GM12892 (cell line): ENCODE data around the gene RHBDL3.

Experiments
- DNase-seq: peaks from one replicate; pipeline ENCODE4 v3.0.0; 2011; ENCODE audit not compliant: insufficient read length
- FAIRE-seq: peaks from 2 replicates; lab custom pipeline; 2011; peaks lifted over from hg19 to GRCh38; lab: Jason Lieb, UNC
- POLR2A ChIP-seq: IDR thresholded peaks from 2 replicates; pipeline ENCODE4 v1.6.1; 2011; ENCODE audit warnings: low read depth, low read length, control low read depth
- POLR2AphosphoS5 ChIP-seq: IDR thresholded peaks from 2 replicates; pipeline ENCODE4 v1.6.1; 2011; ENCODE audit warnings: low read depth, low read length, control low read depth
- TAF1 ChIP-seq: IDR thresholded peaks from 2 replicates; pipeline ENCODE4 v1.6.1; 2011; ENCODE audit warnings: low read depth, mild to moderate bottlenecking, control low read depth, low read length, borderline replicate concordance

Gene RHBDL3

GRCh38 chr17:32269377-32269776 lies 3.7 kb downstream of the RHBDL3 start:
- DNase-seq (no peak), FAIRE-seq (no peak)
- no peak for TF ChIP-seq TAF1
- no peak for TF ChIP-seq POLR2A
- TF ChIP-seq POLR2AphosphoS5: no peak

GRCh38 chr17:32271844-32272243 lies 6.2 kb downstream of the RHBDL3 start:
- TF ChIP-seq POLR2AphosphoS5: no peak
- TF ChIP-seq POLR2A: no peak
- no peak for TF ChIP-seq TAF1
- FAIRE-seq (no peak), DNase-seq (no peak)

GRCh38 chr17:32274101-32274500 lies 8.5 kb downstream of the RHBDL3 start:
- TF ChIP-seq TAF1 (no peak), POLR2AphosphoS5 (no peak), POLR2A (no peak)
- FAIRE-seq (no peak), DNase-seq (no peak)

- TF ChIP-seq POLR2AphosphoS5 (no peak), POLR2A (no peak)
- FAIRE-seq: no peak
- DNase-seq: no peak
Measured at GRCh38 chr17:32274643-32275042, 9.0 kb downstream of the RHBDL3 start.

GRCh38 chr17:32275060-32276042 lies 9.7 kb downstream of the RHBDL3 start:
- DNase-seq: no peak
- no peak for FAIRE-seq

GRCh38 chr17:32276171-32276601 lies 10.6 kb downstream of the RHBDL3 start:
- DNase-seq: no peak
- FAIRE-seq: peak; percentile 77
- TF ChIP-seq POLR2A (no peak), TAF1 (no peak), POLR2AphosphoS5 (no peak)

More at GRCh38 chr17:32275060-32276042, 9.7 kb downstream of the RHBDL3 start:
- TF ChIP-seq TAF1: no peak
- TF ChIP-seq POLR2AphosphoS5: no peak
- TF ChIP-seq POLR2A: no peak

GRCh38 chr17:32277284-32277683 lies 11.7 kb downstream of the RHBDL3 start:
- TF ChIP-seq TAF1: no peak
- TF ChIP-seq POLR2A: no peak
- no peak for TF ChIP-seq POLR2AphosphoS5
- DNase-seq (no peak), FAIRE-seq (no peak)

GRCh38 chr17:32278815-32279214 lies 13.2 kb downstream of the RHBDL3 start:
- TF ChIP-seq POLR2AphosphoS5: no peak
- TF ChIP-seq POLR2A: no peak
- TF ChIP-seq TAF1: no peak
- FAIRE-seq: no peak
- no peak for DNase-seq

- FAIRE-seq (no peak), DNase-seq (no peak)
- TF ChIP-seq TAF1 (no peak), POLR2AphosphoS5 (no peak), POLR2A (no peak)
Measured at GRCh38 chr17:32279891-32280716, 14.5 kb downstream of the RHBDL3 start.

- DNase-seq (no peak), FAIRE-seq (no peak)
- TF ChIP-seq POLR2AphosphoS5 (no peak), TAF1 (no peak), POLR2A (no peak)
Measured at GRCh38 chr17:32281011-32281451, 15.4 kb downstream of the RHBDL3 start.

GRCh38 chr17:32283745-32284201 lies 18.1 kb downstream of the RHBDL3 start:
- no peak for TF ChIP-seq TAF1
- no peak for TF ChIP-seq POLR2AphosphoS5
- TF ChIP-seq POLR2A: no peak
- DNase-seq (peak; percentile 40), FAIRE-seq (no peak)

GRCh38 chr17:32285306-32285705 lies 19.7 kb downstream of the RHBDL3 start:
- no peak for FAIRE-seq
- no peak for TF ChIP-seq TAF1
- no peak for TF ChIP-seq POLR2AphosphoS5
- no peak for TF ChIP-seq POLR2A
- DNase-seq: no peak
